Measurements from ENCODE around the gene LY6G6C.

Gene LY6G6C

DNA sequence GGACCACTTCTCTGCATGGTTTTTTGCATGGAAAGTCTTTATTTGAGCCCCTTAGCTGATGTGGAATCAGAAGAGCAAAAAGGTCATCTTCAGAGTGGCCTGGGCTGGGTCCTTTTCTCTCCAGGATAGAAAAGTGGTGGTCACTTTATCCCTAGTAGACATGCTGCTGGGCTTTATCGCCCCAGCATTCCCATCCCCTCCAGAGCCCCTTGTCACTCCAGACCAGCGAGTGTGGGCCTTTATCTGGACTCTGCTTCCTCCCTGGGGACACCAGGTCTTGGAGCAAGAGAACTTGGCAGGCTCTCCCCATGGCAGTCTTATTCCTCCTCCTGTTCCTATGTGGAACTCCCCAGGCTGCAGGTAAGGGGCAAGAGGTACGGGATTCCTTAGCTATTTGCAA is 14.9 kb downstream of the LY6G6C start, which contains the start of gene LY6G6F:
TSS of gene LY6G6F (plus strand) at position 268 of the 400 bp plus-strand sequence. CDS start at position 309, 41 bp downstream.
- no peak for DNase-seq (ENCODE audit: low read depth)

DNA sequence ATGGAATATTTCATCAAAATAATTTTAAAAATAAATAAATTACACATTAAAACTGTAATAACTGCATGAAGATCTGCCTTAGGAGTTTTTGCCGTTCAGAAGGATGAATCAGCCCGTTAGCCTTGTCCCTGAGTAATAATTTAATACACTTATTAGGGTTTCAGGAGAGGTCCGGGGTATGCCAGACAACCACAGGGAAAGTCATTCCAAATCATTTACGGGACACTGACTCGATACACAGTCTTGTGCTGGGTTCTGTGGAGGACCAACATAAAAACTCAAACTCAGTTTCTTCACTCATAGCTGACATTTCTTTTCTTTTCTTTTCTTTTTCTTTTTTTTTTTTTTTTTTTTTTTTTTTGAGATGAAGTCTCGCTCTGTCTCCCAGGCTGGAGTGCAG is 15.6 kb downstream of the LY6G6C start:
- no peak for DNase-seq (ENCODE audit: low read depth)

DNA sequence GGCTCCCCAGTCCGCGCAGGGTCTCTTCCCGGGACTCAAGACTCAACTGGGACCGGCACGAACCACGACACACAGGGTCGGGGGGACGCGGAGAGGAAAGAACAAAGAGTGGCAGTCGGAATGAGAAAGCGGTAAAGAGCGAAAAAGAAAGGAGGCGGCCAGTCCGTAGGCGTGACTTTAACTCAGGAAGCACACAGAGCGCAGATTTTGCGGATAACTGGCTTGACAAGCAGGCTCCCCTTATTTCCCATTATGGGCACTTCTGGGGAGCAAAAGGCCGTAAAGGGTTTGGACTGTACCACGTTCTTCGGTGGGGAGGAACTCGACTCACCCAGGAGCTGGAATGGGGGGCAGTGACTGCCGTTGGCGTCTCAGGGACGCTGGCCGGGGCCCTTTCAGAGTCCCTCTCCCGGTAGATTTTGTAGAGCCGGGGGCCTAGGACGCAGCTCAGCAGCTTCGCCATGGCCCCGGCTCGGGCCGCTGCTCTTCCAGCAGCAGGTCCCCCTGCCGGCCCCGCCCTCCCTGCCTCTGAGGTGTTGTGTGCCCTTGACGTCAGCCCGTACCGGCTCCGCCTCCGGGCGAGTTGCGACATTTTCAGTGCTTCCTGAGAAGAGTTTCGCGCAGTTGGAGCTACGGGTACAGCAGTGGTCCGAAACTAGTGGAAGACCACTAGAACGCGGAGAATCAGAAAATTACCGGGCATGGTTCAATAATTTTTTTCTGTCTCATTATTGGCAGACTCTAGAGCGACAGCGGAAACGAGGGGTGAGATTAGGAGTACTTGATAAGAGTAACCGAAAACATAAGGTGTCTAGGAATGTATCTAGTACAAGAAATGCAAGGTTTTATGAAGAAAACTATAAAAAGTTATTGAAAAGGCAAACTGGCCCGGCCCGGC is 18.5 kb downstream of the LY6G6C start, which contains the start of gene ABHD16A:
TSS of gene ABHD16A (minus strand) at position 506 of the 898 bp plus-strand sequence. CDS start at position 463, 43 bp downstream.
- peak; percentile 93 for DNase-seq (ENCODE audit: low read depth)

DNA sequence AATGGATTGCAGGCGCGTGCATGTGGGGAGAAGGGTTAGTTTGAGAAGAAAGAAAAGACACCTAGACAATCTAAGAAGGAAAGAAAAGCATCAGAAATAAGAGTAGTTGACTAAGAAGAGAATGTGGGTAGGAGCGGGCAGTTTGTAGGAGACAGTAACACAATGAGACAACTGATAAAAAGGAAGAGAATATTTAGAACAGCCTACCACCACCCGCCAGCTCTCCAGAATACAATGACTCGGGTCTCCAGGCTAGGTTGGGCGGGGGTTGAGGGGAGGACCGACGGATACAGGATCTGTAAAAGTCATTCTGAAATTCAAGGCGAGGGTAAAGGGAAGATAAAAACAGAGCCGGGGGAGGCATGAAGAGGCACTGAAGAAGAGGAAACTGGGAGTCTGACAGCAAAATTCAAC is 19.1 kb downstream of the LY6G6C start:
- DNase-seq (ENCODE audit: low read depth) = no peak

DNA sequence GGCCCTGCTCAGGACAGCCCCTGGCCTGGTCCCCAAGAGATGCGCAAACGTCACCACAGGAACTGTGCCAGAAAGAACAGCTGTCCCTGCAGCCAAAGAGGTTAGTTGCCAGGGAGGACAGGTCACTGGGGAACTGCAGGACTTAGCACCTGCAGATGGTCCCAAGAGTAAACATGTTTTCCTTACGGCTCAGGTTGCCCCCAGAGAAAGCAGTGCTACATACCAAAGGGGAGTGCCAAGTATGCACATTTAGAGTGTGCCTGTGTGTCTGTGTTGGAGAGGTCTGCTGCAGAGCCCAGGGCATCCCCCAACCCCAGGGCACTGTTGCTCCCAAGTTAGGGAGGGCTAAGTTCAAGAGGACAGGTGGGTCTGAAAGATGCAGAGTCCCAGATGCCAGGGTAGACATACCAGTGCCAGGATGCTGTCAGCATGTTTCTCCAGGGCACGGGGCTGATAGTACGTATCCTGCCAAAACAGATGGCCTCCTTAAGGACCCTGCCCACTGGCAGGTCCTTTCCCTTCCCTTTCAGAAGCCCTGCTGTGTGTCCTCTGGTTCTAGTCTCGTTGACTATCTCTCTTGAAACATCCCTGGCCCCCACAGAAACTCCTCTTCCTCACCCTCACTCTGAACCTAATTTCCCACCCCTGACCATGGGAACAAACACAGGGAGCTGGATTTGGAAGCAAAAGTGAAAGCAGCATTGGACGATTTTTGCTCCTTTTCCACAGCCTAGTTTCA is 19.7 kb downstream of the LY6G6C start:
- DNase-seq (ENCODE audit: low read depth) = no peak

DNA sequence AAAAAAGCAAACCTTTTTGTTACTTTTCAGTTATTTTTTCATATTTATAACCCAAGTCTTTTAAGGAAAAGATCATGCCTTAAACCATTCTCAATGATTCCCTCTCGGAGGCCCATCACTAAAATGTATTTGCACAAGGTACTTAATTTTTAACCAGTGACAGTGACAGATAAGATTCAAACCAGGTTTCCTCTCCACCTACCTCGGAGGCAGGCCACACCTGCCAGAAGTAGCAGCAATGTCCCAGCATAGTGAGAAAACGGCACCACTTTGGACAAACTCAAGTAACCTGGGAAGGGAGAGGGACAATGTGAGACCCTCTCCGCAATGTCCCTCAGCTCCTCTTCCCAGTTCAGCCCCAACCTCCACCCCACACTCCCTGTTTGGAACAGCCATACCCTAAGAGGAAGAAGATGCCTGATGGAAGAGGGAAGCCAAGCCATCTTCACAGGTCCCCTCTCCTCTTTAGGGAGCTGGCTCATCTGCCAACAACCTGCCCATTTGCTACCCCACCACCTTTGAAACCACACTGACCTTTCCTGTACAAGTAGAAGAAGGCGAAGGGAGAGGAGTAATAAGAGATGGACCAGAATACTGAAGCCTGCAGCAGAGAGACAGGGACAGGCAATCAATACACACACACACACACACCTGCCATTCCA is 20.7 kb downstream of the LY6G6C start:
- DNase-seq (ENCODE audit: low read depth) = no peak

DNA sequence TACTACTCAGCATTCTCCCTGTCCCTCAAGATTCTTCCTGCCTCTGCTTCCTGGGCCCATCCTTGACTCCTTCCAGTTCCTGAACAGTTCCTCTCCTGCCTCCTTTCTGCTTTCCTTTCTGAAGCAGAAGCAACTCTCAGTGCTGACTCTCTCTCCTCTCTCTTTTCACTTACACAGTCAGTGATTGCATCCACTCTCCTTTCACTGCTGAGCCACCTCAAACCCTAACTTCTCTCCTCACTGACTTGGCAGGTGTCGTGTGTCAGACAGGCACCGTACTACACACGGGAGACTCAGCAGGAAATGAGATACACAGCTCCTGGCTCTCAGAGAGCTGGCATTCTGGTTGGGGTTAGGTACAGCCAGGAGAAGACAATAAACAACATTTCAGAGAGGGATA is 24.0 kb downstream of the LY6G6C start:
- no peak for DNase-seq (ENCODE audit: low read depth)

DNA sequence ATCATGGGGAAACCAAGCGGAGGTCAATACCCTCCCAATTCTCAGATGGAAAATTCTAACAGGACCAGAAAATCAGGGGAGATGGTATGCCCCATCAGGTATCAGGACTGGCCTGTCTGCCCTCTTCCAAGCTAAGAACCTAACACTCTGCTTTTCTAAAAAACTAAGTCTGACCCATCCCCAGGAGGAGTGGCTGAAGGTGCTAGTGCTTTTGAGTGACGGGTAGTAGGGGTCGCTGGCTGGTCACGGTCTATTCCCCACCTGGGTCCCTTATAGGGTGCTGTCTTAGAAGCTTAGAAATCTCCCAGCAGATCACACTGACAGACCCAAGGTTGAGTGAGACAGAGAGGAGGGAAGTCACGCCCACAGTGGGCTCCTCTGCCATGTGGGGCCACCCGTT is 28.0 kb downstream of the LY6G6C start:
- no peak for DNase-seq (ENCODE audit: low read depth)

DNA sequence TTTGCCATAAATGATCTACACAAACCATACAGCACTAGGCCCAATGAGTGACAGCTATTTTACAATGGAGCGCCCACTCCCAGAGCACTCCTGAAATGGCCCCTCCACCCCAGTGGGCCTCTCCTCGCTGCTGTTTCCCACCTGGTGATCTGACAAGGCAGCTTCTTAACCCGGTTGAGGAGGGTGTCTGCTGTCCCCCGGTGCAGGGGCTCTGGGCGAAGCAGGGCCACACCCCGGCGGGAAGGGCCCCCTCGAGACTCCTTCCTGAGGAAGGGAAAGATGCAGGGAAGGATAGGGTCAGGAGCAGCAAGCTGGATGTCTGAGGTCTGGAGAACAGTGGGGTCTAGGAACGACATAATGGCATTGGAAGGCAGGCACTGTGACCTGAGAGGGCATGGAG is 28.7 kb downstream of the LY6G6C start:
- DNase-seq (ENCODE audit: low read depth) = no peak

DNA sequence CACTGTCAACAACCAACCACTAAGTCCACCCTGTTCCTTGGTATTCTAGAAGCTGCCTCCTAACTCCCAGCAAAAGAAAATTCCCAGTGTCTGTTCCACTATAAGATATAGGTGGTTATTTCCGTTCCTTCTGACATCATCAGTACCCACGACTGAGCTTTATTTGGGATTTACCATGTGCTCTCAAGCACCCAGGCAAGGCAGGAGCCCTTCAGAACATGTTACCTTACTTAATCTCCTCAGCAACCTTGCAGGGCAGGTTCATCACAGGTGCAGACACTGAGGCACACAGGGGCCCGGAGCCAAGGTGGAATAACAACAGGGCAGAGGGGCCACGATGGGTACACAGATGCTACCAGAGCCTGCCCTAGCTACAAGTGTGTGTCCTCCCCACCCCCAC is 29.2 kb downstream of the LY6G6C start:
- no peak for DNase-seq (ENCODE audit: low read depth)

DNA sequence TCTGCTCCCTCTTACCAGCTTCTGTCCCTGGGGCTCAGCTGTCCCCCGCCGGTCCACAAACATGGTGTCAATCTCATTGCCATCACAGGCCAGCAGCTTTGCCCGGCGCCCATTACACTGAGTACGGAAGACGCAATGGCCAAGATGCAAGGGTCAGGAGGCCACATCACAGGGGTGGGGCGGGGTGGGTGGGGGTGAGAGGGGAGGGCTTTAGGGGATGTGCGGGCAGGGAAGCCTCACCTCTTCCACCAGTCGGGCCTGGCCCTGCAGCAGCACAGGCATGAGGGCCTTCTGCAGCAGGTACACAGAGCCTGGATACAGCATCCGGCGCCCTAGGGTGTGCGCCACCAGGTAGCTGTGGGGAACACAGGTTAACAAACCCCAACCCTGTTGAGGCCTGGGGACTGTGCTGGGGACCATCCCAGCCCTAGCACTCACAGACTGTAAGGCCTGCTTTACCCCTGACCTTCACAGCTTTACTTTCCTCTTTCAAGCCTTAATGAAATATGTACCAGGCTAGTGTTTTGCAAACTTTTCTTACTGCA is 29.9 kb downstream of the LY6G6C start:
- no peak for DNase-seq (ENCODE audit: low read depth)

DNA sequence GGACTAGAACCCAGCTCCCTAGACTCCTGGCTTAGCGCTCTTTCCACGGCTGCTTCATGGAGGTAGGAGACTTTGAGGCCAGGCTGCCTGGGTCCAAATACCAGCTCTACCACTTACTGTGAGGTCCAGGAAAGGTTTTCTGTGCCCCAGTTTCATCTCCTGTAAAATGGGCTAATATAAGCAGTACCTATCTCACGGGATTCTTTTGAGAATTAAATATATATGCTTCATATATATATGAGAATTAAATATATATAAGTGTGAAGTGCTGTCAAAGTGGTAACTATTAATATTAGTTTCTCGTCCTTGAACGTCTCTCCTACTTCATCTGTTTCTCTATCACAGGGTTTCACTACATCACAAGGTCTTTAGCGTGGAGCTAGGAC is 30.5 kb downstream of the LY6G6C start:
- no peak for DNase-seq (ENCODE audit: low read depth)

DNA sequence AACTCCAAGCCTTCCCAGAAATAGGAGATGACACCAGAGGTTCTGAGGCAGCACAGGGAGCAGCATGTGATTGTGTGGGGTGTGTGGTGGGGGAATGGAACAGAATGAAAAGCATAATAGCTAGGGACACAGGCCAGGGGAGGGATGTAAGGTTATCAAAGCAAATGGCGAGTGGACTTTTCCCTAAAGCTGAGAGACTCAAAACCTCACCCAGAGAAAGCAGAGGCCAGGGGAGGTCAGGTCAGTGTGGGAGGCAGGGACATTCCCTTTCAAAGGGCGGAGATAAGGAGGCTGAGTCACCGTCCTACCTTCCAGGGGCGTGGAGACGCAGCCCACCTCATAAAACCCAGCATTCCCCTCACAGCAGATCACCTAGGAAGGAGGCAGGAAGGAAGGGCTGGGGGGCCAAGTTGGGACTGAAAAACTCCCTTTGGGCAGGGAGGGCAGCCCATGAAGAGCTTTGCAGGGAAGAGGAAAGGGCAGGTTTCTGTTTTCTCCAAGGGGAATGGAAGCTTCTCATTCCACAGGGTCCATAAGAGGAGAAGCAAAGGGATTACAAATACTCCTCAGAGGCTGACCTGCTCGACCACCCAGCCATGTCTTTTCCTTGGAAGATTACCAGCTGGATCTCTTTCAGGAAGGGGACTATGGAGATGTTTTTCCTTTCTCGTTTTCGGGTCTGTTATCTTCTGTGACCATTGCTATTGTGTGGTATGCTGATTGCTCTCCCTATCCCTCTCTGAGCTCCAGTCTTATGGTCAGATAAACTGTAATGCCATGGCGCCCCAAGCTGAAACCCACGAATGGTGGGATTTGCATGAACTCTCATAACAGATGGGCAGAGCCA is 31.1 kb downstream of the LY6G6C start:
- no peak for DNase-seq (ENCODE audit: low read depth)

DNA sequence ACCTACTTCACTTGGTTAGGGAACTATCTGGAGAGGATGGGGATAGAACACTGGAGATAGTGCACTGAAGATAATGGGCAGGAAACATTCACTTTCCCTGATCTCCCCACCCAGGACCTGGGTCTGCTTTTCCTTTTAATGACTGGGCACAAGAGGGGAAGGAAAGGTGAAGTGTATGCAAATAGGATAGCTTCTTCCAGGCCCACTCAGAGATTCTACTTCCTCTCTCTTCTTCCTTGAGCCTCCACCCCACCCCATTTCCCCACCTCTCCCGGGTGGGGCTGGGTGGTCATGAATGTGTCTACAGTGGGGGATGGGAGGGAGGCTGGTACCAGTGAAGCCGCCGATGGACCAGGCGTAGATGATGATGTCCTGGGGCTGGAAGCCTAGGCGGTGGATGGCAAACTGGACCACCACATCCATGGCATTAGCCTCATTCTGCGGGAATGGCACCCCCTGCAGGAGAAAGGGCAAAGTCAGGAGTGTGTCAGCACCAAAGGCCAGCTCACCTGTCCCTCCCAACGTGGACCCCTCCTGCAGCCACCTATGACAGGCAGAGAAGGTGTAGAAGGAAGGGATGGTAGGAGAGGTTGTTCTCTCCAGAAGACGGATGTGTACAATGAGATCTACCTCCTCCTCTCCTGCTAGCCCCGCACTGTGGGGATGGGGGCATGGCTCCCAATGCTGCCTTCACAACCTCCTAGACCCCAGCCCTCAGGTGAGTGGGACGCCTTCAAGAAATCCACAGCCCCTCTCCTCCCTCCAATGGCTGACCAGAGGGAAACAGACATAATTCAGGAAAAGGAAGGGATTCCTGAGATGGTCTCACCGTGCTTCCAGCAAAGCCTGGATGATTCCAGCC is 32.1 kb downstream of the LY6G6C start:
- no peak for DNase-seq (ENCODE audit: low read depth)

DNA sequence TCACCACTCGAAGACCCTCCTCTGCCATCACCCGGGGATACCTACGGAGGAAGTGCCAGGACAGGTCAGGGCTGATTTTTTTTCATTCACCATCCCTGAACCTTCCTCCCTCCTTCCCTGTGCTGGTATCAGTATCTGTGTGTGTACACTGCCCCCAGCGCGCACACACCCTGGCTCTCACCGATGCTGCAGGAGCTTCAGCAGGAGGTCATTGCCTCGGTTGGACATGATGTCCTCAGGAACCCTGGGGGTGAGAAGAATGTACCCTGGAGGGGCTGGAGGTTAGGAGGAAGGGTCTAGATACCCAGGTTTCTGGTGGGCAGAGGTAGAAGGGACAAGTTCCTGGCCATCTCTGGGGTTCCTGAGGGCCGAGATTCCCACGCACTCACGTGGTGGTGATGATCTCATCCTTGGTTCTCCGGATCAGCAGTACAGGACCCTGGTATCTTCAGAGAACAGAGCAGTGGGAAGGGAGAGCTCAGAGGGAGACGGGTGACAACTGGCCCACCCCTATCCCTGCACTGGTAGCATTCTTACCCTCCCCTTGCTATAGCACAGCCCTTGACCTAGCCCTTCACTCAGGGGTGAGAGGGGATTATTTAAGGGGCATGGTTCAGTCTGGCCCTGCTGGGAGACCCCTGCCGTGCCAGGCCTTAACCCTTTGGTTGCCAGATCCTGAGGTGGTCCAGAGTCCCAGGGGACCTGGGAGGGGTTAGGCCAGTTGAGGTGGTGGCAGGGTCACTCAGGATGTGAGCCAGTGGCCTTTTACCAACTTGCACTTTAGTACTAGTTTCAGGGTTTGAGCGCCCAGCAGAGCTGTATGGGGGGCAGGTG is 33.5 kb downstream of the LY6G6C start:
- no peak for DNase-seq (ENCODE audit: low read depth)

DNA sequence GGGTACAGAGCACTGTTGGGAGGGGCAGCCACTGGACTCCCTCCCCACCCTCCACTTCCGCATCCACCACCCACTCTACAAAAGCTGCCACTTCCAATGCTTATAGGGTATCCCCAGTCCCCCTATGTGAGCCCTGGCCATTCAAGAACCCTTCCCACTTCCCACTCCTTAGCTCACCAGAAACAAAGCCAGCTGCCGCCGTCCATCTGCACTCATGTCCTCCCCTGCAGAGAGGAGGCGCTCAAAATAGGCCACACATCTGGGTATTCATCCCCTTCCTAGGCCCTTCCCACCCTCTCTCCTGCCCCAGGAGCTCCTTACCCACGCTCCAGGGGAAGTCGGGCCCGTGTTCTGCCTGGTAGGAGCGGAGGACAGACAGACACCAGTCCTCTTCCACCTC is 34.2 kb downstream of the LY6G6C start:
- no peak for DNase-seq (ENCODE audit: low read depth)

DNA sequence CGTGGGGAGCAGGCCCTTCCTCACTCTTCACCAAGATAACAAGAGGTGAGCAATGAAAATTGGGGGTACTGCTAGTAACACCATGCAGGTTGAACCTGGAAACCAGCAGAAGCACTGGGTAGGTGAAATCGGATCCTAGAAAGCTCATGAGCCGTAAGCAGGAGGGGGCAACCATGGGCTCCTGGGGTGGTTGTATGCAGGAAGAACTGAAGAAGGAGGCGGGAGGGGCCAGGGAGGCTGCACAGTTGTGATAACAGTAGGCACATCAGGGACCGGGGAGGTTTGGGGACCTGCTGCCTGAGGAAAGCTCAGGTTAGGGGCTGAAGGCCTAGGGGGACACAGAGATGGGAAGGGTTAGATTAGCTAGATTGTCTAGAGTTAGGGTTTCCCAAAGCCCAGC is 35.1 kb downstream of the LY6G6C start:
- no peak for DNase-seq (ENCODE audit: low read depth)

DNA sequence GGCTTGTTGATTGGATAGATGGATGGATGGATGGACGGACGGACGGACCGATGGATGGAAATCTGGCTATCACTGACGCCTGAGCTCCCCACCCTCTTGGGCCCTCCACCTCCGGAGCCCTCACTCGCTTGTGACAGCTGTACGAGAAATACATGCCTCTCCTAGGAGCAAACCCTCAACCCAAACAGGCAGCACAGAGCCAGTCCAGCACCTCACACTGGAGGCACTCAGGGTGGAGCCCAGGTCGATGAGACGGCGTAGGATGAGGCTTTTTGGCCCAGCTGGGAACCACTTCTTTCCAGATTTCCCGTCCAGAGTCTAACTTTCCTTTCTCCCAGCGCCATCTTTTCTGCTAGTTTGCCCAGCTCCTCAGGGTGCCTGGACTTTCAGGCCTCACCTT is 38.0 kb downstream of the LY6G6C start:
- no peak for DNase-seq (ENCODE audit: low read depth)

DNA sequence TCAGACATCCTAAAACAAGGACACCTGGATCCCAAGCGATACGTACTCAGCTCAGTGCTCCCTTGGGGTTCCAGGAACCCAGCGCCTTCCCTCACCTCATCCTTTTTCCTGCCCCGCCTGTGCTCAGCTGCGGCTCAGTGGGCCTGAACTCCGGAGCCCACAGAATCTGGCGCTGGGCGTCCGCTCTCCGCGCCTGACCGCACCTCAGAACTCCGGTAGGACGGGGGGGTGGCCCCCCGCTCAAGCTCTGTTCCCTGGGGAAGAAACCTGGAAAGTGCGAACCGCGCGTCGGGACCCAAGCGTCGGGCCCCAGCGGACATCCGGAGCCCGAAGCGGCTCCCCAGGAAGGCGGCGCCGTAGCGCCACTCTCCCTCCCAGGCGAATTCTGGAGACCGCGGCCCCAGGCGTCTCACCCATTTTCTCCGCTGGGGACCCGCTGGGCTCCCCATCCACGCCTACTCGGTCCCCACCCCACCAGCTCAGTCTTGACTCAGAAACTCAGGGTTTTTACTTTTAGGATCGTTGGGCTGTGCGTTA is 40.3 kb downstream of the LY6G6C start:
- DNase-seq (ENCODE audit: low read depth) = peak; percentile 31

All from activated T-helper 1 cell treated with Interleukin-2 at 50 U/mL for 16 hours (primary cell).